Epithelial cell of proximal tubule (primary cell): ENCODE results near the gene STAB2. TPM values are rescaled to one million over a fixed set of nuclear protein-coding genes. Genes with fewer than 3 reads are reported as not detected.

Experiments
- DNase-seq: peaks from one replicate; pipeline ENCODE4 v3.0.0-alpha.2; 2011; ENCODE audit warnings: low read depth
- H3K4me3 ChIP-seq: 2 replicates; pipeline ENCODE4 v1.5.1; 2011; ENCODE audit warnings: low read depth, mild to moderate bottlenecking, low read length
- CTCF ChIP-seq: conservative IDR thresholded peaks from 2 replicates; pipeline ENCODE4 v1.5.1; 2012; ENCODE audit warnings: low read depth, mild to moderate bottlenecking, low read length
- total RNA-seq: library from RNA; depleted of rRNA; stranded (reverse); fragments of >200 nt; gene quantifications from 2 replicates; pipeline ENCODE4 v1.2.3, GENCODE V29; 2015

STAB2 gene
- total RNA-seq, 1 donor from 2014 or later, result not detected

- DNase-seq, result no peak
- H3K4me3 ChIP-seq, result no peak overlapping the region
- peak; percentile 95 for TF ChIP-seq CTCF
These were observed 38.2 kb upstream of the STAB2 start for GRCh38 chr12:103548622-103549601.

GRCh38 chr12:103556890-103557627 is 30.0 kb upstream of the STAB2 start:
- no peak for TF ChIP-seq CTCF
- DNase-seq, result no peak
- no peak overlapping the region for H3K4me3 ChIP-seq

- H3K4me3 ChIP-seq, result no peak overlapping the region
- DNase-seq, result no peak
- no peak for TF ChIP-seq CTCF
These were observed 29.5 kb upstream of the STAB2 start for GRCh38 chr12:103557628-103558010.

GRCh38 chr12:103558879-103559278 is 28.2 kb upstream of the STAB2 start:
- no peak for DNase-seq
- no peak overlapping the region for H3K4me3 ChIP-seq
- TF ChIP-seq CTCF, result no peak

- no peak overlapping the region for H3K4me3 ChIP-seq
- TF ChIP-seq CTCF, result no peak
- peak; percentile 96 for DNase-seq
These were observed 26.4 kb upstream of the STAB2 start for GRCh38 chr12:103560604-103561101.

- H3K4me3 ChIP-seq, result no peak overlapping the region
- TF ChIP-seq CTCF, result no peak
- DNase-seq, result no peak
These were observed 25.9 kb upstream of the STAB2 start for GRCh38 chr12:103561174-103561573.
